K562 (cell line): ENCODE measurements around the gene SLC27A4. TPM values are rescaled to one million over a fixed set of nuclear protein-coding genes. Genes with fewer than 3 reads are reported as not detected.

ENCODE experiments used
- ADNP ChIP-seq: fragments of 200-800 bp; sonication (Bioruptor generic); IDR thresholded peaks from 2 replicates; pipeline ENCODE4 v1.6.1; 2016; ENCODE audit warnings: missing genetic modification characterization, missing compliant biosample characterization
- CBFB ChIP-seq: sonication (generic); formaldehyde crosslinking; IDR thresholded peaks from 2 replicates; pipeline ENCODE4 v1.4.0; 2020; ENCODE audit warnings: mild to moderate bottlenecking, missing genetic modification reagents
- DACH1 ChIP-seq: fragments of 450-650 bp; IDR thresholded peaks from 2 replicates; pipeline ENCODE4 v1.6.1; 2018; ENCODE audit not compliant: partially characterized antibody
- HDAC3 ChIP-seq: fragments of 450-650 bp; IDR thresholded peaks from 2 replicates; pipeline ENCODE4 v1.6.1; 2018; ENCODE audit warnings: borderline replicate concordance, mild to moderate bottlenecking, moderate library complexity; ENCODE audit not compliant: partially characterized antibody
- KLF6 ChIP-seq: fragments of 250-450 bp; sonication (Bioruptor Pico); IDR thresholded peaks from 2 replicates; pipeline ENCODE4 v1.4.0; 2020; ENCODE audit warnings: mild to moderate bottlenecking, moderate library complexity, borderline replicate concordance
- MCM2 ChIP-seq: fragments of 450-650 bp; IDR thresholded peaks from 2 replicates; pipeline ENCODE4 v1.6.1; 2017; ENCODE audit warnings: low read depth, mild to moderate bottlenecking
- MTA1 ChIP-seq: fragments of 450-650 bp; IDR thresholded peaks from 2 replicates; pipeline ENCODE4 v1.6.1; 2017; ENCODE audit warnings: borderline replicate concordance
- NELFE ChIP-seq: IDR thresholded peaks from 2 replicates; pipeline ENCODE4 v1.6.1; 2011; ENCODE audit warnings: mild to moderate bottlenecking; ENCODE audit not compliant: insufficient read depth, insufficient read length
- OTX1 ChIP-seq: fragments of 450-650 bp; formaldehyde crosslinking; IDR thresholded peaks from 2 replicates; pipeline ENCODE4 v1.4.0; 2022; ENCODE audit warnings: mild to moderate bottlenecking
- REST ChIP-seq, 2 experiments: fragments of 450-650 bp; formaldehyde crosslinking in 1 of 2; IDR thresholded peaks; 2 replicates each; pipeline versions ENCODE4 v1.4.0 to v1.6.1; 2014 to 2020; ENCODE audit warnings: mild to moderate bottlenecking in 2 of 2, borderline replicate concordance in 1 of 2, low read depth in 1 of 2
- TAF15 ChIP-seq: fragments of 200-400 bp; formaldehyde crosslinking; IDR thresholded peaks from 2 replicates; pipeline ENCODE4 v1.6.1; 2017; ENCODE audit warnings: mild to moderate bottlenecking, low read depth, low read length, moderate library complexity
- XRCC4 ChIP-seq: IDR thresholded peaks from one replicate; pipeline ENCODE4 v1.6.1; 2011; ENCODE audit not compliant: insufficient read depth, insufficient read length; ENCODE audit errors: extremely low read depth
- ZC3H8 ChIP-seq: fragments of 450-650 bp; IDR thresholded peaks from 2 replicates; pipeline ENCODE4 v1.6.1; 2017
- ZNF121 ChIP-seq: sonication (generic); formaldehyde crosslinking; conservative IDR thresholded peaks from 2 replicates; pipeline ENCODE4 v1.8.0; 2022; ENCODE audit warnings: missing genetic modification reagents
- ZNF274 ChIP-seq: IDR thresholded peaks from 2 replicates; pipeline ENCODE4 v1.6.1; 2011; ENCODE audit warnings: low read depth, mild to moderate bottlenecking, low read length, moderate library complexity, borderline replicate concordance
- ZNF436 ChIP-seq: fragments of 250-450, 450-650 bp; sonication (Bioruptor Pico); formaldehyde crosslinking; IDR thresholded peaks from 2 replicates; pipeline ENCODE4 v1.7.0; 2020; ENCODE audit warnings: mild to moderate bottlenecking
- polyA plus RNA-seq, 8 experiments: library from polyadenylated mRNA; depleted of rRNA in 4 of 8; stranded (reverse) in 5 of 8; unstranded in 3 of 8; fragments of >200 nt; fragmentation: Nextera tagmentation in 2 of 8; fragmentation: Illumina TruSeq in 1 of 8; extraction: Ambion mirVana in 2 of 8; extraction: Trizol in 1 of 8; gene quantifications; 2 replicates each; pipeline versions ENCODE4 v1.2.1 to v1.2.3, GENCODE V29; 2011 to 2014; ENCODE audit warnings: inconsistent platforms in 1 of 8, missing spikeins in 1 of 8
- total RNA-seq, 7 experiments: library from RNA; depleted of rRNA in 6 of 7; stranded (reverse); fragments of >200 nt in 6 of 7; fragmentation: Illumina TruSeq in 2 of 7; extraction: Trizol in 2 of 7; gene quantifications; 2 replicates each; pipeline versions ENCODE4 v1.2.1 to v1.2.3, GENCODE V29; 2011 to 2021; ENCODE audit warnings: low replicate concordance in 1 of 7

SLC27A4 gene
- total and polyA plus RNA-seq, 9 of the 15 experiments (the other 6 are each of a cell fraction or from before 2014, with no cell fraction given) = 0.25 to 35.7 (median 14.0) TPM

DNA sequence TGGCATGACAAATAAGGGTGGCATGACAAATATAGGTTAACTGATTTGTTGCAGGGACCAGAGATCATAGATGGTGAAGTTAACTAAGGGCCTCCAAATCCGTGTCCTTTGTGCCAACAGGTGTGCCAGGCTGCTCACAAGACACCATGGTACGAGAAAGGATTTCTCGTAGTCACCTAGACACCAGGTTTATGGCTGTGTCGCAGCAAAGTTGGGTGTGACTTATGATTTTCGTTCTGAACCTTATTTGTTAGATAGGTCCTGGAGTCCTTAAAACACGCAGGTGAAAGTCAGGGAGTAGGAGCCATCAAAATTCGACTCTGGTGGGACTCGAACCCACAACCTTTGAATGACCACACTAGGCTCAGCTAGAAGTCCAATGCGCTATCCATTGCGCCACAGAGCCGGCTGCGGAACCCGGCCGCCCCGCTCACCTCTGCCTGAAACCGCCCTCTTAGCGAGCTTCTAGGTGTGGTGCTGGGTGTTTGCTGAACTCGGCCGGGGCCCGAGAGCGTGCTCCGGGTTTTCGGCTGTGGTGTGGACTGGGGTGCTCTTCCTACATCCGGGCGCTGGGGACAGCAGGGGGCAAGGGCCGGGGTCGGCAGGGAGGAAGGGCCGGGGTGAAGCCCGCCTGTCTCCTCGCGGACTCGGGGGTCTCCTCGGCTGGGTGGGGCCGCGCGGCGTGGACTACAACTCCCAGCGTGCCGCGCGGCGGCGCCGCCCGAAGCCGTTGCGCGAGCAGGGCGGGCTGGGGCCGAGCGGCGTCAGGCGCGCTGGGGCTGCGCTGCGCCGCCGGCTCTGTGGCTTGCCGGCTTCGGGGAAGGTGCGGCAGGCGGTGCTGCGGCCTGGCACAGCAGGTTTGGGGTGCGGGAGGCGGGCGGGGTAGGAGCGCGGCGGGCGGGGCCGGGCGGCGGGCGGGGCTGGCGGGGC is at the start of gene SLC27A4 (continued):
- TF ChIP-seq ADNP = no peak
- TF ChIP-seq HDAC3 = no peak
- TF ChIP-seq XRCC4 = no peak
- TF ChIP-seq ZC3H8 = no peak
- peak; percentile 73 for TF ChIP-seq REST (IDR thresholded peaks at IDR 0.05; ENCODE audit: borderline replicate concordance)
- peak; percentile 81 for TF ChIP-seq REST (CRISPR knock-in tag; IDR thresholded peaks at IDR 0.05; ENCODE audit: low read depth)
- TF ChIP-seq ZNF436 (CRISPR knock-in tag) = peak; percentile 2; the same call in 1 of the 2 replicates
- TF ChIP-seq ZNF274 = no peak
- TF ChIP-seq MTA1 = peak; percentile 92
- TF ChIP-seq MCM2 = no peak
- no peak for TF ChIP-seq OTX1
- no peak for TF ChIP-seq TAF15
- TF ChIP-seq CBFB (CRISPR knock-in tag) = peak; percentile 96
- TF ChIP-seq NELFE = no peak
- TF ChIP-seq ZNF121 (CRISPR knock-in tag) = no peak
- TF ChIP-seq DACH1 = no peak
- TF ChIP-seq KLF6 = peak; percentile 65; the same call in 1 of the 2 replicates
